Measurements from ENCODE around the gene LCP1.

LCP1 gene

GRCh38 chr13:46158983-46159382 is 23.0 kb downstream of the LCP1 start:
- Histone ChIP-seq H3K9me3 (ENCODE audit: control extremely low read depth in 1 of 5, control insufficient read depth in 4 of 5, insufficient read depth in 2 of 5, low read depth in 1 of 5, low read length in 4 of 5) (no peaks in the 10 kb centered on the region), H3K4me3 (ENCODE audit: control insufficient read depth in 1 of 7, extremely low read depth in 1 of 7, insufficient read depth in 4 of 7, low read depth in 2 of 7, low read length in 6 of 7) (no peak overlapping the region), H3K36me3 (ENCODE audit: control insufficient read depth in 4 of 4, insufficient read depth in 4 of 4, low read length in 3 of 4) (peaks cover 24 to 63% (median 39%) of the 10 kb centered on the region in 4 experiments), H3K4me1 (ENCODE audit: control extremely low read depth in 1 of 4, control insufficient read depth in 4 of 4, insufficient read depth in 4 of 4, low read length in 3 of 4) (peaks cover 13 to 18% (median 16%) of the 10 kb centered on the region in 4 experiments), H3K27ac (ENCODE audit: insufficient read depth in 1 of 2, low read depth in 1 of 2, low read length in 2 of 2, poor library complexity in 1 of 2, severe bottlenecking in 2 of 2) (no peak overlapping the region), H3K27me3 (replicated peaks in 2 of 5; ENCODE audit: control insufficient read depth in 4 of 5, insufficient read depth in 5 of 5, low read length in 4 of 5) (no peaks in the 10 kb centered on the region)
- WGBS (ENCODE audit: insufficient coverage), result 100% methylated on average over 1 of the region's 2 CpGs
- ChIA-PET CTCF (interaction anchor here (1.1 to 6.3 kb wide), 13 partner anchors 8 to 563 kb away, joined by 3 to 55 read pairs (median 6); no protein-coding TSS in a partner anchor), POLR2A (no interaction called here)
- no peak for DNase-seq

GRCh38 chr13:46158222-46158621 is 23.8 kb downstream of the LCP1 start:
- peaks cover 24 to 63% (median 43%) of the 10 kb centered on the region in 4 experiments for H3K36me3 ChIP-seq (ENCODE audit: control insufficient read depth in 4 of 4, insufficient read depth in 4 of 4, low read length in 3 of 4)
- no peak overlapping the region for H3K4me3 ChIP-seq (ENCODE audit: control insufficient read depth in 1 of 7, extremely low read depth in 1 of 7, insufficient read depth in 4 of 7, low read depth in 2 of 7, low read length in 6 of 7)
- DNase-seq, result no peak
- no peaks in the 10 kb centered on the region for H3K27me3 ChIP-seq (replicated peaks in 2 of 5; ENCODE audit: control insufficient read depth in 4 of 5, insufficient read depth in 5 of 5, low read length in 4 of 5)
- POLR2A ChIA-PET, result no interaction called here
- H3K27ac ChIP-seq (ENCODE audit: insufficient read depth in 1 of 2, low read depth in 1 of 2, low read length in 2 of 2, poor library complexity in 1 of 2, severe bottlenecking in 2 of 2), result no peak overlapping the region
- H3K4me1 ChIP-seq (ENCODE audit: control extremely low read depth in 1 of 4, control insufficient read depth in 4 of 4, insufficient read depth in 4 of 4, low read length in 3 of 4), result peaks cover 13 to 18% (median 15%) of the 10 kb centered on the region in 4 experiments
- WGBS (ENCODE audit: insufficient coverage), result no CpG with 5 or more reads among the region's 2 CpGs
- no peaks in the 10 kb centered on the region for H3K9me3 ChIP-seq (ENCODE audit: control extremely low read depth in 1 of 5, control insufficient read depth in 4 of 5, insufficient read depth in 2 of 5, low read depth in 1 of 5, low read length in 4 of 5)
- CTCF ChIA-PET, result interaction anchor here (0.6 to 6.3 kb wide), 9 partner anchors 9 to 140 kb away, joined by 3 to 55 read pairs (median 6); partner anchors contain the start of gene LCP1

GRCh38 chr13:46154136-46154801 is 27.7 kb downstream of the LCP1 start:
- POLR2A ChIA-PET, result no interaction called here
- CTCF ChIA-PET, result interaction anchor here (0.8 to 1.4 kb wide), 5 partner anchors 11 to 134 kb away, joined by 3 to 6 read pairs (median 4); no protein-coding TSS in a partner anchor
- no peaks in the 10 kb centered on the region for H3K9me3 ChIP-seq (ENCODE audit: control extremely low read depth in 1 of 5, control insufficient read depth in 4 of 5, insufficient read depth in 2 of 5, low read depth in 1 of 5, low read length in 4 of 5)
- 100% methylated on average over 2 of the region's 7 CpGs for WGBS (ENCODE audit: insufficient coverage)
- no peaks in the 10 kb centered on the region for H3K27me3 ChIP-seq (replicated peaks in 2 of 5; ENCODE audit: control insufficient read depth in 4 of 5, insufficient read depth in 5 of 5, low read length in 4 of 5)
- peaks cover 46 to 92% (median 73%) of the 10 kb centered on the region in 4 experiments for H3K36me3 ChIP-seq (ENCODE audit: control insufficient read depth in 4 of 4, insufficient read depth in 4 of 4, low read length in 3 of 4)
- no peaks in the 10 kb centered on the region for H3K4me1 ChIP-seq (ENCODE audit: control extremely low read depth in 1 of 4, control insufficient read depth in 4 of 4, insufficient read depth in 4 of 4, low read length in 3 of 4)
- H3K4me3 ChIP-seq (ENCODE audit: control insufficient read depth in 1 of 7, extremely low read depth in 1 of 7, insufficient read depth in 4 of 7, low read depth in 2 of 7, low read length in 6 of 7), result no peak overlapping the region
- H3K27ac ChIP-seq (ENCODE audit: insufficient read depth in 1 of 2, low read depth in 1 of 2, low read length in 2 of 2, poor library complexity in 1 of 2, severe bottlenecking in 2 of 2), result no peak overlapping the region
- peak in 1 of 3 donors; percentile 30 for DNase-seq

GRCh38 chr13:46152627-46153328 is 29.2 kb downstream of the LCP1 start:
- CTCF ChIA-PET, result interaction anchor here (1.2 to 1.4 kb wide), 4 partner anchors 12 to 74 kb away, joined by 3 to 4 read pairs (median 3); no protein-coding TSS in a partner anchor
- Histone ChIP-seq H3K27me3 (replicated peaks in 2 of 5; ENCODE audit: control insufficient read depth in 4 of 5, insufficient read depth in 5 of 5, low read length in 4 of 5) (no peaks in the 10 kb centered on the region), H3K4me3 (ENCODE audit: control insufficient read depth in 1 of 7, extremely low read depth in 1 of 7, insufficient read depth in 4 of 7, low read depth in 2 of 7, low read length in 6 of 7) (no peak overlapping the region), H3K4me1 (ENCODE audit: control extremely low read depth in 1 of 4, control insufficient read depth in 4 of 4, insufficient read depth in 4 of 4, low read length in 3 of 4) (no peaks in the 10 kb centered on the region), H3K9me3 (ENCODE audit: control extremely low read depth in 1 of 5, control insufficient read depth in 4 of 5, insufficient read depth in 2 of 5, low read depth in 1 of 5, low read length in 4 of 5) (no peaks in the 10 kb centered on the region), H3K27ac (ENCODE audit: insufficient read depth in 1 of 2, low read depth in 1 of 2, low read length in 2 of 2, poor library complexity in 1 of 2, severe bottlenecking in 2 of 2) (no peak overlapping the region), H3K36me3 (ENCODE audit: control insufficient read depth in 4 of 4, insufficient read depth in 4 of 4, low read length in 3 of 4) (peaks cover 45 to 91% (median 71%) of the 10 kb centered on the region in 4 experiments)
- POLR2A ChIA-PET, result no interaction called here
- no peak for DNase-seq
- 98% methylated on average over 5 of the region's 6 CpGs for WGBS (ENCODE audit: insufficient coverage)

GRCh38 chr13:46150134-46150693 is 31.8 kb downstream of the LCP1 start:
- POLR2A ChIA-PET, result no interaction called here
- no peak for DNase-seq
- WGBS (ENCODE audit: insufficient coverage), result 100% methylated on average over 1 of the region's 1 CpG
- Histone ChIP-seq H3K36me3 (ENCODE audit: control insufficient read depth in 4 of 4, insufficient read depth in 4 of 4, low read length in 3 of 4) (peaks cover 47 to 92% (median 70%) of the 10 kb centered on the region in 4 experiments), H3K9me3 (ENCODE audit: control extremely low read depth in 1 of 5, control insufficient read depth in 4 of 5, insufficient read depth in 2 of 5, low read depth in 1 of 5, low read length in 4 of 5) (no peaks in the 10 kb centered on the region), H3K4me1 (ENCODE audit: control extremely low read depth in 1 of 4, control insufficient read depth in 4 of 4, insufficient read depth in 4 of 4, low read length in 3 of 4) (no peaks in the 10 kb centered on the region), H3K27me3 (replicated peaks in 2 of 5; ENCODE audit: control insufficient read depth in 4 of 5, insufficient read depth in 5 of 5, low read length in 4 of 5) (no peaks in the 10 kb centered on the region), H3K4me3 (ENCODE audit: control insufficient read depth in 1 of 7, extremely low read depth in 1 of 7, insufficient read depth in 4 of 7, low read depth in 2 of 7, low read length in 6 of 7) (no peak overlapping the region), H3K27ac (ENCODE audit: insufficient read depth in 1 of 2, low read depth in 1 of 2, low read length in 2 of 2, poor library complexity in 1 of 2, severe bottlenecking in 2 of 2) (peak overlapping the region in 1 of 2 experiments; percentile 30)
- CTCF ChIA-PET, result interaction anchor here (0.9 to 3.4 kb wide), 7 partner anchors 8 to 171 kb away, joined by 3 to 15 read pairs (median 4); no protein-coding TSS in a partner anchor

- DNase-seq, result no peak
- H3K27ac ChIP-seq (ENCODE audit: insufficient read depth in 1 of 2, low read depth in 1 of 2, low read length in 2 of 2, poor library complexity in 1 of 2, severe bottlenecking in 2 of 2), result no peak overlapping the region
- H3K36me3 ChIP-seq (ENCODE audit: control insufficient read depth in 4 of 4, insufficient read depth in 4 of 4, low read length in 3 of 4), result peaks cover 52 to 92% (median 70%) of the 10 kb centered on the region in 4 experiments
- H3K4me1 ChIP-seq (ENCODE audit: control extremely low read depth in 1 of 4, control insufficient read depth in 4 of 4, insufficient read depth in 4 of 4, low read length in 3 of 4), result no peaks in the 10 kb centered on the region
- WGBS (ENCODE audit: insufficient coverage), result 87% methylated on average over 7 of the region's 7 CpGs
- ChIA-PET CTCF (interaction anchor here (0.6 to 3.4 kb wide), 12 partner anchors 10 to 342 kb away, joined by 3 to 15 read pairs (median 4); no protein-coding TSS in a partner anchor), POLR2A (interaction anchor here (1.2 kb wide), 1 partner anchor 18 kb away, joined by 3 read pairs; no protein-coding TSS in a partner anchor)
- H3K27me3 ChIP-seq (replicated peaks in 2 of 5; ENCODE audit: control insufficient read depth in 4 of 5, insufficient read depth in 5 of 5, low read length in 4 of 5), result no peaks in the 10 kb centered on the region
- no peaks in the 10 kb centered on the region for H3K9me3 ChIP-seq (ENCODE audit: control extremely low read depth in 1 of 5, control insufficient read depth in 4 of 5, insufficient read depth in 2 of 5, low read depth in 1 of 5, low read length in 4 of 5)
- H3K4me3 ChIP-seq (ENCODE audit: control insufficient read depth in 1 of 7, extremely low read depth in 1 of 7, insufficient read depth in 4 of 7, low read depth in 2 of 7, low read length in 6 of 7), result no peak overlapping the region
These were observed 32.5 kb downstream of the LCP1 start for GRCh38 chr13:46149272-46150133.

All from common myeloid progenitor, CD34-positive (primary cell).